NCI-H2196 (cell line): ENCODE data around the gene DLGAP5.

ENCODE experiments used
- DNase-seq: peaks from one replicate; lab custom pipeline; 2025; ENCODE audit not compliant: unreplicated experiment; lab: John Stamatoyannopoulos, UW

DLGAP5 gene

DNA sequence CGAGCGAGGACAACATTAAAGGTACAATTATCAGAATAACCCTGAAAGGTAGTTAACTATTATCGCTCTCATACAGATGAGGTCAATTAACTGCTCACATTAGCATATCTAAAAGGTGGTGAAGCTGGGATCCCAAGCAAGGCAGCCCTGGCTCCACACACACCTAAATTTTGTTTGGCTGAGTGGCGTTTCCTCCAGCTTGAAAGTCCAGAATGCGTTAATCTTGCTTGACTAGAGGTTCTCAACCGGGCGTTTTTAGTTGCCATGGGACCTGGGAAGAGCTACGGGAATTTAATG, 531 bp downstream of the DLGAP5 start:
- no peak for DNase-seq

DNA sequence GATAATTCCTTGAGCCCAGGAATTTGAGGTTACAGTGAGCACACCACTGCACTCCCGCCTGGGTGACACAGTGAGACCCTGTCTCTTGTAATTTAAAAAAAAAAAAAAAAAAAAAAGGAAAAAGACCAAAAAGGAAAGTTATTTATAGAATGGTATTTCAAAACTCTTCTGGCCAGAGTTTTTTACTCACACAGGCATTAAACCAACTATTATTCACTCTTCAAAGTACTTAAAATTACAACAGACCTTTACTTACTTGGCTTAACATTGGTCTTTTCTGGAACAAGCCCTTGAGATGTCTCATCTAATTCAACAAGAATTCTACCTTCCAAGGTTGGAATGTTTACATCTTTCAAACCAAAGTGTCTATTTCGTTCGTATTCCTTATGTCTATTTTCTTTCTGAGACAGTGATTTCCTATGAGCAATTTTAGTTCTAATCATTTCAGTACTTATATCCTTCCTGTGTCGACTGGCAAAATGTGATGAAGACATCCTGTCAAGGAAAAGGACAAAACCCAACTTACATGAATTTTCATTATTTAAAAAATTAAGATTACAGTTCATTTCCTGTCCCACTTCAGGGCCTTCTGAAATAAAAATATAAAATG, 2.6 kb downstream of the DLGAP5 start:
- no peak for DNase-seq

DNA sequence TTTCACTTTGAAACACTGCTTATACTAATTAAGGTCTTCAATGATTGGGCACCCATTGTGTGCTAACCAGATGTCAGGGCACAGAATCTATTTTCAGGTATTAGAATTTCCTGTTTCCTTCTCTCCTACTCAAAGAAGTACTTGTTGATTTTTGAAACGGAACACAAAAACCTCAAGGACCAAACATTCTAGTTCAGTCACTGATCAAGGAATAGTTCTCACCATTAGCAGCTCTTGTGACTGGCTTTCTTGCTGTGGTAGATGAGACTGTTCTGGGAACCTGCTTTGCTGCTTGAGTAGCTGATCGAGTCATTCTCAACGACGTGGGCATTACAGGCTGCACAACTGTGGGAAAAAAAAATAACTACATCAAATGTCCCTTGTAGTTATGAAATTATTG, 11.0 kb downstream of the DLGAP5 start:
- no peak for DNase-seq

DNA sequence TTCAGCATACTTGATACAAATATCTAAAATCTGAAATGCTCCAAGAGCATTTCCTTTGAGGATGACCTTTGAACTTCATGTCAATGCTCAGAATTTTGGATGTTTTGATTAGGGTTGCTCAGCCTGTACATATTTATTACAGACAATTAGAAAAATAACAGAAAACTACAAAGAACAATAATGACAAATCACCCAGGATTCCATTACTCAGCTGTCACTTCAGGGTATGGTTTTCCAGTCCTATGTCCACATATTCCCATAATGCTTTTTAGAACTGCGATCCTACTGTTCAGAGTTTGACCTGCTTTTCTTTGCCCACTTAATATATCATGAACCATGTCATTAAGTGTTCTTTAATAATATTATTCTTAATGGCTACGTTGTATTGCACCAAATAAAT, 11.4 kb downstream of the DLGAP5 start:
- no peak for DNase-seq

DNA sequence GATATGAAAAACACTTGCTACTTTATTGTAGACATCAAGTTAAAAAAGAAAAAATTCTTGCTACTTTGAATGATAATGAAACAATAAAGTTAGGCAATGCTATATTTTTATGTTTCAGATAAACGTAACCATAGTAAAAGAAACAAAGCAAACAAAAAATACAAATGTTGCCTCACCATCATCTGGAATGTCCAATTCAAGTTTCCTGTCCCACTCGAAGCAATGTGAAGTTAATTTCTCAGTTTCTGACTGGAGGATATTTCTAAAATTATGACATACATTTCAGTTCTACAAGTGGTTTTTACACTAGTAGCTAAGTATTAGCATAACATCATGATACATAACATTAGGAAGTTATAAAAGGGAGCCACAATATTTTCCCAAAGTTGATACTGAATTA, 20.9 kb downstream of the DLGAP5 start:
- DNase-seq = no peak

DNA sequence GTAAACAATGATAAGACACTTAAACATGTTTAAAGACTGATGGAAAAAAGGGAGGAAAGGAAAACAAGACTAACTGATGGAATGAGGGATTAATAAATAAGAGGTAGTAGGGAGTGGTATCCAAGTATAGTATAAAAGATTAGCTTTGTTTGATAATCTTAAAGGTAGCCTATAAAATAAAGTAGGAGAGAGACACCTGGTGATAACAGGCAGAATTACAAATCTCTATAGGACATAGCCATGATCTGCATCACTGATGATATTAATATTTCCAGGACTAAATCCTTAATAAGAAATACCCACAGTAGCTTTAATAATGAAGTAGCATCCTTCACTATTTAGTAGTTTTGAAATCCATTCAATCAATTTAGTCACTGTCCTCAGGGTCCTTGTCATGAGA, 30.4 kb downstream of the DLGAP5 start:
- DNase-seq = peak; percentile 39

DNA sequence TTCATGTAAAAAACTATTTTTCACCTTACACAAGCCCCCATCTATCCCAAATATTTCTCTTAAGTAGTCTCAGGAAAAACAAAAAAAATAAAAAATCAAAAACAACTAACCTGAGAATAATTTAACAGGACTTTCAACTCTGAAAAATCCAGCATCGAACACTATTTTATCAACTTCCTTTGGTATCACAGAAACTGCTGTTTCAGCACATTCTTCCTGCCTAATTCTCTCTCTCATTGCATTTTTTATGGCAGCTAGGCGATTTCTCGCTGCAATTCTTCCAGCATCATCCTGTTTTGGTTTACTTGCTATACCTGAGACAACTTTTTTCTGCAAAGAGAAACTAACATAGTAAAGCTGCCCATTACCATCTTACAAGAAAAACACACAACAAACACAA, 33.0 kb downstream of the DLGAP5 start:
- no peak for DNase-seq

DNA sequence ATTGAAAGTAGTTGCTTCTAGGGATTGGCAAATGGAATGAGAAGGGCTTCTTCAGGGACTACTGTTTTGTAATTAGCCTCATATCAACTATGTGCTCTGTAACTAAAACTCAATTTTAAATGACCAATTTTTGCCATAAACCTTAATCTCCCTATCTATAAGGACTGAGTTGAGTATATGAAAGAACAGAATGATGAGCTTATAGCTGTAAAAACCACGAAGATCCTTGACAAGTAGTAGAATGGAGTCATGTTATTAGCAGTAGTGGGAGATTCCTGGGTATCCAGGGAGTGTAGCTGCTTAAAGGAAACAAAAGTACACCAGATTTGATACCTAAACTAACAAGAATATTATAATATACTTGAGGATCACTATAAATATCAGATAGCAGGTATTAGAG, 34.3 kb downstream of the DLGAP5 start:
- DNase-seq = no peak

DNA sequence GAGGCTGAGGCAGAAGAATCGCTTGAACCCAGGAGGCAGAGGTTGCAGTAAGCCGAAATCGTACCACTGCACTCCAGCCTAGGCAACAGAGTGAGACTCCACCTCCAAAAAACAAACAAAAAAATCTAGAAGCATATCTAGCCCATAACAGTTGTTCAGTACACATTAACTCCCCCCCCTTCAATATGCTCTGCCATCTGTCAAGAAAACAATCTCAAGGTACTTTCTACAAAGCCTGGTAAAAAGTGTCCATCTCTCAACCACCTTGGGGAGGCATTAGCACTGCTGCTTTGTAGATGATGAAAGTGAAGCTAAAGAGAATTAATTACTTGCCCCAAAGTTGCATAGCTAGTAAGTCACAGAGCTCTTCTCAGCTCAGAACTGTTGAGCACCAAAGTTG, 37.4 kb downstream of the DLGAP5 start:
- no peak for DNase-seq

DNA sequence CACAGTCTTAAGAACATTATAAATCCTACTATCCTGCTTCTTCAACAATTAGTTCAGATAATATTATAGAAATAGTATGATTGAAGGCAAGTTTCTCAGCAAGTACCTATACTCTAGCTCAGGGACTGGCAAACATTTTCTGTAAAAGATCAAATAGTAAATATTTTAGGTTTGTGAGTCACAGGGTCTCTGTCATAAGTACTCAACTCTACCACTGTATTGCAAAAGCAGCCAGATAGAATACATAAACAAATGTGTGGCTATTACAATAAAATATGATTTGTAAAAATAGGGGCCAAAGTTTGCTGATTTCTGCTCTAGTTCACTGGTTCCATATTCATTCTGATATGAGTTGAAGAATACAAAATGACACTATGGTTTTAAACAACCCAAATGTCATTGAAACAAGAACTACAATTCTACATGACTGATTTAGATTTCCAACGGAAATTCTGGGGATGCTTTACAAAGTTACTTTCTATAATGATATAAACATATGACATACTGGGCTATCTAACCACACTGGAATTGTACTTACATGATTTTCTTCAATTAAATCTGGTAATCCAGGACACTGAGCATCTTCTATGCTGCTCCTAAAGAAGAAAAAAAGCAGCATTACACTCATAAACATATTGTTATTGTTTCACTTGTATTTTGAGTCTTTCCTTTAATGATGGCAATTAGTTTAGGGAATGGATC, 39.2 kb downstream of the DLGAP5 start:
- DNase-seq = no peak

DNA sequence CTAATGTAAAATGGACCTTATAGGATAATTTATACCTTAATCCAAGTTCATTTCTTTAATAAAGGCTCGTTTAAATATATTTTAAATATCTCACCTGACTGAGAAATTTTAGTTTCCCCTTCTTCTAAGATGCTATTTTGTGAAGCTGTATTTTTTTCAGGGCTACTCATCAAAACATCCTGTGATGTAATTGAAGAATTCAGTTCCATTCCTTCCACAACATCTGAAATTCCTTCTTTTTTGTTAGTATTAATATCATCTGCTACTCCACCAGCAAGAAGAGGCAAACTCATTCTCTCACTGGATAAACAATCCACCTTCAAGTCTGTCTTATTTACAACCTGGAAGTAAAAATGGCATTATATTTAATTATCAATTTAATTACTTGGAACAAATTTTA, 39.8 kb downstream of the DLGAP5 start:
- DNase-seq = no peak

DNA sequence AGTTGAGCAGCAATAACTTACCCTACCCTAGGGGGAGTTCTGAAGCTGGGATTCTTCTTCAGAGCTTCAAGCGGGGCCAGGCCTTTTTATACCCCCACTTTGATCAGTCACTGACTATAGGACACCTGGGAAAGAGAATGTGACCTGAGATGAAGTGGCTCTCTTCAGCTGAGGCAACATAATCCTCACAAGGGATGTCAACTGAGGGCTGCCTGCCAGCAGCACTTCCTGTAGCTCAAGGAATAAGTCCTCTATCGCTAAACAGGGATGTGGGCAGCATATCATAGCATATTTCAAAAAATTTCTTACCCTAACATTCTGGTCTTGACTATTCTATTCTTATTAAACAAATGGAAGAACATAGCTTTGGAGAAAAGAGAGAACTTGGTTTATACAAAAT, 45.0 kb downstream of the DLGAP5 start:
- peak; percentile 28 for DNase-seq

DNA sequence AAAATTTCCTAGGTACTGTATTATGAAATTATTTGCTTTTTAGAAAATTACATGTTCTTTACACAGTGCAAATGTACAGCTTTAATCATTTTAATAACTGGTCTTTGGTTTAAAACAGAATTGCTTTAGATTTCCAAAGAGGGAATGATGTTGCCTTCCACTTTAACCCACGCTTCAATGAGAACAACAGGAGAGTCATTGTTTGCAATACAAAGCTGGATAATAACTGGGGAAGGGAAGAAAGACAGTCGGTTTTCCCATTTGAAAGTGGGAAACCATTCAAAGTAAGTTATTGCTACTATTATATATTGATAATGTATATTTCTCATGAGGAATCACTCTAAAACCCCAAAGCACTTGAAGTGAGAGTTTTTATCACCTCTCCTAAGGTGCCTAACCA, 48.9 kb downstream of the DLGAP5 start:
- DNase-seq = no peak

DNA sequence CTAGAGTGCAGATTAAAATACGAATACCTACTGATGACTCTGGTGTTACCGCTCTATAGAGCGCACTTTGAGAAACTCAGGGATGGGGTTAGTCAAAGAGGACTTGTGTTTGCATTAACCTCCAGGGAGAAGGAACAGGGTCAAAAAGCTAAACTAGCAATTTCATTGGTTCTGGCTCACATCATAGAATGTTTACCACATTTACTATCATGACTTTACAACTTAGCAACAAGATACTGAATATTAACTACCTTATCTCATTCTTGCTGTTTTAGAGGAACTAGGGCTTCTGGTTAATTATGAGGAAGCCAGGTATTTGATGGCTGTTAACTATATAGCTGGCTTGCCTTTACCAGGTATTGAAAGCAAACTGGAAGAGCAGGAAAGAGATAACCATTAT, 49.6 kb downstream of the DLGAP5 start:
- DNase-seq = no peak

DNA sequence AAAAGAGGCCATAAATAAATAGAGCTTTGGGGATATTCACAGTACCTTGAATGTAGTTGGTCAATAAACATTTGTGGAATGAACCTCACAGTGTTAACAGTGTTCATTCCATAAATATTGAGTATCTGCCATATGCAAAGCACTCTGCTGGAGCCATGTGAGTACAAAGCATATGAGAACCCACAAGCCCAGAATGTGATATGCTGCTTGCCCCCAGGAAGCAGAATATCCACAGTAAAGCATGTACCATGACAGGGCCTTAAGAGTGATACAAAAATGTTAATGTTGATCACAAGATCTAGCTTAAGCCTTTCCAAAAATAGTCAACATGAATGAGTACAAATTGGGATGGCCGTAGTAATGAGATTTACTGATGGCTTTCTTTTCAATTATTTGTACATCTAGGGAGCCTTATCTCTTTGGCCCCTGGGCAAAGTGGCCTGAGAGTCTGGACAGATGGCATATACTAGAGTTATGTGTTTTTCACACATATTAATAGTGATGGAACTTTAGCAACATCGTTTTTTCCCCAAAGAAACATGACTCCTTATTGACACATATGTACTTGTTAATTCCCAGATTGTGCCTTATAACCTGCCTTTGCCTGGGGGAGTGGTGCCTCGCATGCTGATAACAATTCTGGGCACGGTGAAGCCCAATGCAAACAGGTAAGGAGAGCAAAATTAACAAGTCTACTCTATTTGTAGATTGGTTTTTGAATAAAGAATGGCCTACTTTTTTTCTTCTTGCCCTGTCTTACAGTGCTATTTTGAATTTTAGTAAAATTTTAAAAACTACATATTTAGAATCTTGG, 51.5 kb downstream of the DLGAP5 start:
- DNase-seq = no peak

DNA sequence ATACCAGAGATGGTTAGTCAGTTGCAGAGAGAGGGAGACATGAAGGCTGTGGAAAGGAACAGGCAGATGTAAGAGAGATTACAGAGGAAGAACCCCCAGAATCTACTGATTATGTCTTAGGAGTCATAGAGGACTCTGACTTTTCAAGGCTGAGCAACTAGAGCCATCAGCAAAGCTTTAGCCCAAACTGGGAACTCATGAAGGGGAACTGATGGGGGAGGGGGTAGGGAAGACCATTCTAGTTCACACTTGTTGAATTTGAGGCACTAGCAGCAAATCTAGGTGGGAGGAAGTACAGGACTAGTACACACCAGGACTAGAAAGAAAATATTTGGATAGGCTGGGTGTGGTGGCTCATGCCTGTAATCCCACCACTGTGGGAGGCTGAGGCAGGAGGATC, 52.2 kb downstream of the DLGAP5 start:
- DNase-seq = no peak

DNA sequence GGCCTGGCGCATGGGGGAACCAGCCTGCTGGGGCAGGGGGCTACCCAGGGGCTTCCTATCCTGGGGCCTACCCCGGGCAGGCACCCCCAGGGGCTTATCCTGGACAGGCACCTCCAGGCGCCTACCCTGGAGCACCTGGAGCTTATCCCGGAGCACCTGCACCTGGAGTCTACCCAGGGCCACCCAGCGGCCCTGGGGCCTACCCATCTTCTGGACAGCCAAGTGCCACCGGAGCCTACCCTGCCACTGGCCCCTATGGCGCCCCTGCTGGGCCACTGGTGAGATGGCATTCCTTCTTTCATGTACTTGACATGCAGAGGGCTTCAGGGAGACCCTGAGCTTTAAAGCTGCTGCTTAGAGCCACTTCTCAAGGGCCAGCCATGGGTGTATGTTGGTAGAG, 53.3 kb downstream of the DLGAP5 start:
- DNase-seq = no peak

DNA sequence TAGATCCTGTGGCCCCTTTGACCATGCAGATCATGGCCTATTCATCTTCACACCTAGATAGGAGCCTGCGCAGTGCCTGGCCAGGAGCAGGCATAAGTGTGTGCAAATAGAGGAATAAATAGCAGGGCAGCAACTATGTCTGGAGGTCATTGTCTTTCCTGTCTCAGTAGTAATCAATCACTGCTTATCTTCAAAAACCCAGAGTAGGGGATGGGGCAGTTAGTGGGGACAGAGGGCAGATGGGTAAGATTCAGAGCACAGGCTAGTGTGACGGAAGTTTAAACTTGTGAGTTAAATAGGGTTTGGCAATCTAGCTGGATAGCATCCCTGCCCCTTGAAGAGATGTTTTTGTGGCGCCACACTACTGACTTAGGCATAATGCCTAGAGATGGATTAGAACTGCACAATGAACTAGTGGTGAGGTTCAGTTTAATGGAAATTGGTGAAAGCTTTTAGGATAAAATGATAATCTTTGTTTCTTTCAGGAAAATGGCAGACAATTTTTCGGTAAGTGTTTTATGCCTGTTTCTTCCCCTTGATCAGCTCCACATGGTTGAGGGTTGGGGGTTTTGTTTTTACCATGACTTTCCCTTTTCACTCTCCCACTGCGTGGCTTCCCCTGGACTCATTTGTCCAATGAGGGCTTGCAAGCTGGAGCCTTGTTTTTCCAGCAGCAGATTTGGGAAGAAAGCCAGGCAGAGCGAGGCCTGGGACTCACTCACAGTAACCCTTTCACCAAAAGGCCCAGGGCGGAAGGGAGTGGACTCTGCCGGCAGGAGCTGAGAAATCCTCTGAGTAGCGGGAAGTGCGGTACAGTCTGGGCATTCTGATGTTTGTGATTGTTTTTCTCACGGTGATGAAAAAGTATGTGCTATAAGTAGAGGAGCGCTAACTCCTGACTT, 54.2 kb downstream of the DLGAP5 start:
- no peak for DNase-seq

DNA sequence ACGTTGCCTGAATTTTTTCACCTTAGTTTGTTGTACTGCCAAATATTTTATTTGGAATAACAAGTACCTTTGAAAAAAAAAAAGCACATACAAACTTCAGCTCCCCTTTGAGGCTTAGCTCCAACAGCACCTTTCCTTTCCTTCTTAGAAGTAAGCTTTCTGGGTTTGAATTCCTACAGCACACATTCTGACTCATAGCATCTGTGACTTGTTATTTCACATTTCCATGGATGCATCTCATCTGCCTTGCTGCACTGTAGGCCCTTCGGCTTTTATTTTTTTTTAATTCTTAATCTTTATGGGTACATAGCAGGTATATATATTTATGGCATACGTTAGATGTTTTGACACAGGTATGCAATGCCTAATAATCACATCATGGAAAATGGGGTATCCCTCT, 55.1 kb downstream of the DLGAP5 start:
- no peak for DNase-seq

DNA sequence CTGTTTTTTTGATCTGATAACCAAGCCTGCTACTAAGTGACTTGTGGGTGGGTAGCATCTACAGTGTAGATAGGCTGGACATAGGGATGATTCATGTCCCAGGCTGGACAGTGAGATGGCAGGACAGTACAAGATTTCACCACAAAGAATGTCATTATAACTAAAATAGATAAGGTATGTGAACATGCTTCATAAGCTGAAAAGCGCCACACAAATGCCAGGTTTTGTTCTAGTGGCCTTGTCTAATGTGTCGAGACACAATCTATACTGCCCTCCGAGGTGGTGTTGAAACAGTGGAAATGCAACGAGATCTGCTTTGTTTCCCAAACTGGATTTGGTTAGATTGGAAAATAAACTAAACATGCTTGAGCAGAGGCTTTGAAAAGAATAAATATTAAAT, 58.0 kb downstream of the DLGAP5 start:
- peak; percentile 12 for DNase-seq

DNA sequence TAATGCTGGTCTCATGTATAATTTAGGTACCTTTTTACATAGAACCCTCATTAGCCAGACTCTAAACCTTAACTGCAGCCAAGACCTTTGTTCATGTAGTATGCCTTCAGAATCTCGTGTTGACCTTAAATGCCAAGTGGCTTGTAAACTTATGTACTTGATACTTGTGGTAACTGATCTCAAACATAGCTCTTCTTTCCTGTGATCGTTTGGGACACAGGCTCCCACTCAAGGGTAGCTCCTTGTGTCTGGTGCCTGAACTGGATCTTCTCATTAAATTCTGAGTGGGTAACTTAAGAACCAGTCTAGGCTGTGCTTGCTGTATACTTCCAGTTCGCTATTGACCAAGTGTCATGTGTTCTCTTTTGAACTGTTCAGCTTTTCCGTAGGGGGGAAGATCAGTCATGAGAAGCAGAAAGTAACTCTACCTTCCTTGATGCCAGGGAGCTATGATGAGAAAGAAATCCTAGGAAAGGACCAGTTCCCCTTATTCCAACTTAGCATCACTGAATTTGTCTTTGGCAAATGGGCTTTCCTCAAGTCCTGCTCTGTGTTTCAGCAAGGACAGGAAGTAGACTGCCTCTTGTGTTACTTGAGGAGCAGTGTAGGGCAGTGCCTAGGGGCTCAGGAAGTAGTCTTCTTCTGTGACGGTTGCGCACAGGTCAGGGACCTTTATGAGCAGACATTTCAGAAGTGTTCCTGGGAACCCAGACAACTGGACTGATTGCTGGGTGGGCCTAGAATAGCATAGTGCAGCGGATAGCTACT, 59.8 kb downstream of the DLGAP5 start:
- peak; percentile 63 for DNase-seq
